WI38 (cell line): ENCODE measurements around the gene NFATC2.

Source experiments
- H3K4me3 ChIP-seq: 2 replicates; pipeline ENCODE4 v1.5.1; 2011; ENCODE audit warnings: low read depth, mild to moderate bottlenecking, control low read depth, low read length
- CTCF ChIP-seq: IDR thresholded peaks from 2 replicates; pipeline ENCODE4 v1.5.1; 2012; ENCODE audit warnings: low read depth, mild to moderate bottlenecking, control low read depth, low read length

Gene NFATC2

GRCh38 chr20:51460569-51461265 lies 81.8 kb downstream of the NFATC2 start:
- no peak overlapping the region for H3K4me3 ChIP-seq
- TF ChIP-seq CTCF: no peak

GRCh38 chr20:51460163-51460562 lies 82.4 kb downstream of the NFATC2 start:
- TF ChIP-seq CTCF: no peak
- H3K4me3 ChIP-seq: no peak overlapping the region

GRCh38 chr20:51458751-51459439 lies 83.6 kb downstream of the NFATC2 start:
- H3K4me3 ChIP-seq: no peak overlapping the region
- TF ChIP-seq CTCF: no peak

- H3K4me3 ChIP-seq: no peak overlapping the region
- TF ChIP-seq CTCF: no peak
Observed at GRCh38 chr20:51457533-51457932, 85.0 kb downstream of the NFATC2 start.

GRCh38 chr20:51456511-51457509 lies 85.7 kb downstream of the NFATC2 start:
- no peak for TF ChIP-seq CTCF
- H3K4me3 ChIP-seq: no peak overlapping the region

- no peak overlapping the region for H3K4me3 ChIP-seq
- no peak for TF ChIP-seq CTCF
Observed at GRCh38 chr20:51454250-51454865, 88.2 kb downstream of the NFATC2 start.
